ENCODE data around the gene C9orf153. TPM values are rescaled to one million over a fixed set of nuclear protein-coding genes. Genes with fewer than 3 reads are reported as not detected.
A peak's percentile ranks its signal among the peaks of the same experiment; 100 is the strongest.
"Not testable (repeated sequence)": the region's sequence is repeated elsewhere in the genome, so short reads cannot be mapped to it uniquely, and the experiment has no call there.

Gene C9orf153
- total RNA-seq (2014; rRNA removed; shearing (Covaris generic)), result not detected in 2 replicates

DNA sequence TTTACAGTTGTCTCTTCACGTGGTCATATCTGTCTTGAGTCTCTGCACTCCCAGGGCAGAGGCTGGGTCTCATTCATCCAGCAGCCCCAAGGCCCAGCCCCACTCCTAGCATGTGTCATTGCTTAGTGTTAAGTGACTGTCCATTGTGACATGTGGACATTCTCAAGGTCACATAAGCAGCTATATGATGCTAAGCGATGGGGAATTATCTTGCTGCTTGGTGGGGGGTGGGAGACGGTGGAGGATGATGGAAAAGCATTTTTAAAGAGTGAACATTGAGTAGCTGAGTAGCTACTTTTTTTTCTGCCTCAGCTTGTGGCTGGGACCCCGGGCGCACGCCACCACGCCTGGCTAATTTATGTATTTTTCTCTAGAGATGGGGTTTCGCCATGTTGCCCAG is at the start of gene C9orf153:
Gene C9orf153, minus strand, starts transcription at position 101 of the 400 bp plus-strand sequence. CDS start 30,054 bp downstream, outside the sequence.
- no peak for DNase-seq (ENCODE audit: low read depth)

DNA sequence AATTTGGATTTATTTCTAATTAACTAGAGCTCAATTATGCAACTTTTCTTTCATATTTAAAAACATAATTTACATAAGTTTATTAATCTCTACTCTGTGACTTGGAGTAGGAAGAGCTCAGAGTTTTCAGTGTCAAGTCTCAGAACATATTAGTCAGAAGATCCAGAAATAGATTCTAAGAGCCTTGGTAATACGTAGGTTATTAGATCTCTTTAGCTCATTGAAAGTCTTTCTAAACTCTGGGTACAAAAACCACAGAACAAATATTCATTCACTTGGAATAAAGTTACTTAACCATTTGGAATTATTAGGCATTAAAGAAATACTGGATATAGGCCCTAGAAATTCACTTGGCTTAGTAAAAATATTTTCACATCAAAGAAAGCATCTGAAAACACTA is 49.2 kb upstream of the C9orf153 start:
- no peak for DNase-seq (ENCODE audit: low read depth)

- no peak for DNase-seq (ENCODE audit: low read depth)
These were observed 44.8 kb upstream of the C9orf153 start for GRCh38 chr9:86304236-86304730.

GRCh38 chr9:86303316-86303975 is 44.0 kb upstream of the C9orf153 start:
- peak; percentile 35 for DNase-seq (ENCODE audit: low read depth)

DNA sequence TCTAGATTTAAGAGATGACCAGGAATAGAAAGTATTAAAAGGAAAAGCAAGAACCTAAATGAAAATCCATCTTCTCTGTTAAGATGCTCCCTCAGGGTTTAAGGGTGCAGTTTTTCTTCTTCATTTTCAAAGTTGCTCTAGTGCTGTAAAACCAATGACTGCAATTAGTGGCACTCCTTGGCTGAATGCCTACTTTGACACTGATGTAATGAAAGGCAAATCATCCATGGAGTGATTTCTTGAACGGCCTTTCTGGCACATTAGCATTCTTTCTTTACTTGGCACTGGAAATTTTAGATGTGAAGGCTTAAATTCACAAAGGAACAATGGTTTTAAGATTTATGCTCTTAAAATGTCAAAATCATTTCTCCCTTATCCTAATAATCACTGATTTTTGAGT is 42.2 kb upstream of the C9orf153 start:
- DNase-seq (ENCODE audit: low read depth), result no peak

DNA sequence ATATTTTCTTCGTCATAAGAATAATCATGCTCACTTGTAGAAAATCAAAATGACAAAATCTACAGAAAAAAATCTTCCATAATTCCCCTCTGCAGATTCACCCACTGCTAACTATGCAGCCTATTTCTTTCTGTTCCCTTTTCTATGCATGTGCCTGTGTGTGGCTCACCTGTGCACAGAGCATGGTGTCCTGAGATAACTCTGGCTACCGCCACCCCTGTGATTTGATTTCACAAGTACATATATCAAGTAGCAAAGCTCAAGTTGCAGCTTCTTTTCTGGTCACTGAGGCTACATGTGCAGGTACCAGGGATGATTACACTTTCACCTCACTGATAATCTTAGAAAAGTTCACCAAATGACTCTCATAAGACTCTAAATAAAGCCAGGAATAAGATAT is 41.2 kb upstream of the C9orf153 start:
- DNase-seq (ENCODE audit: low read depth), result no peak

DNA sequence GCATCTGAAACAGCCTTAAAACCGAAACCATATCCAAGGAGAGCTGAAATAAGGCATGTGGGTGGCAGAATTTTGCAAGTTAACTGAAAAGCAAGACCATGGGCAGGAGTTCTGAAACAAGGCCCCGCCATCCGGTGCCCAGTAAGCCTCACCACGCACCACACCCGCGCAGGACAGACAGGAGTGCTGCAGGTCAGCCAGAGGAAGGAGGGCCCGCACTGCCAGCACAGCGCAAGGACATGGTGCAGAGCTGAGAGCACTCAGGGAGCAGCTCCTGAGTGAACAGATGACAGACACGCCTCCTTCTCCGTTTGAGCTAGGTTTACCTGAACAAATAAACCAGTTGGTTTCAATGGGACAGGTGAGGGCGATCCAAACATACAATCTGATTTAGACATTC is 39.4 kb upstream of the C9orf153 start:
- no peak for DNase-seq (ENCODE audit: low read depth)

GRCh38 chr9:86290341-86290740 is 30.9 kb upstream of the C9orf153 start:
- DNase-seq (ENCODE audit: low read depth), result not testable (repeated sequence)

- no peak for DNase-seq (ENCODE audit: low read depth)
These were observed 29.2 kb upstream of the C9orf153 start for GRCh38 chr9:86288499-86289198.

GRCh38 chr9:86287013-86287412 is 27.6 kb upstream of the C9orf153 start:
- DNase-seq (ENCODE audit: low read depth), result peak; percentile 31

- DNase-seq (ENCODE audit: low read depth), result no peak
These were observed 26.8 kb upstream of the C9orf153 start for GRCh38 chr9:86286278-86286677.

GRCh38 chr9:86285261-86285660 is 25.8 kb upstream of the C9orf153 start:
- no peak for DNase-seq (ENCODE audit: low read depth)

DNA sequence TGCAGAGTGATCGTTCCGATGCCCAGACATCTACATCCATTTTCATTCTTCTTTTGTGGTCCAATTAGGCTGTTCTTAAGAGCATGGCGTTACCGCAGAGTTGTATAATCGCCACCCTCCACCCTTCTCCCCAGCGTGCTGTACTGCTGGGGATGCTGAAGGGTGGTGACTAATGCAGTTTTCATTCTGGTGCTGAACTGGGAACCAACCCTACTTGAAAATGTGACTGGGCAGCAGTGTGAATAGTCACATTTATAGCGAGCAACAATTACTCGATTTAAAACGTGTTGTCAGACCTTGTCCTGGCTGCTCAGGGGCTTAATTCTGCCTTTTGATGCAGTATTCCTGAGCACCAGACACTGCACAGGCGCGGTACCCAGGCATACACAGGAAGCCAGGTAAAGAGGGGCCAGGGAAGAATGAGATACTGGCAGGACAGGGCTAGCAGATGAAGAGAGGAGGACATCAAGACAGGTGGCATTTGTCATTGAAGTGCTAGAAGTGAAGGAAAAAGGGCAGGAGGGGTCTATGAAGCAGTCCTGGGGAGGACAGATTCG is 23.6 kb upstream of the C9orf153 start:
- DNase-seq (ENCODE audit: low read depth), result peak; percentile 91

- DNase-seq (ENCODE audit: low read depth), result peak; percentile 94
These were observed 22.9 kb upstream of the C9orf153 start, which contains the start of gene ISCA1 for GRCh38 chr9:86282077-86282978. ISCA1 (minus strand) TSS chr9:86282538; CDS start chr9:86282458, 80 bp downstream.

DNA sequence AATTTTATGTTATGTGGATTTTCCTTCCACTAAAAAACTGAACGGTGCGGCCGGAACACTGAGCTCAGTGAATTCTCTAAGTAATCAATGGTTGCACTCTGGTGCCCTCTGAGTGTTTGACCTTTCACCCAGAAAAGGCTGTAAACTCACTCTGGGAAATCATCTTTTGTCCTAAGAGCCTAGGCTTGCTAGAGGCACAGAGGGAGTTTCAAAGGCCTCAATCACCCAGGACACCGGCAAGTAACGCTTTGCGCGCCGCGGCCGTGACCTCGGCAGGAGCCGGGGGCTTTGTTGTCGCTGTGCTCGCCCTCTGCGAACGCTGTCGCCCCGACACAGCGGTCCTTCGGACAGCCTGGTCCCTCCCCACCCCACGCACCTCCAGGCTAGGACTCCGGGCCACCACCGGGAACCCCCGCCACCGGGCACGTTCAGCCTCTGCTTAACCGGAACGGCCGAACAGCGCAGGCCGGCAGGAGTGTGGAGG is 22.2 kb upstream of the C9orf153 start:
- peak; percentile 32 for DNase-seq (ENCODE audit: low read depth)

- DNase-seq (ENCODE audit: low read depth), result no peak
These were observed 21.1 kb upstream of the C9orf153 start for GRCh38 chr9:86280580-86280979.

DNA sequence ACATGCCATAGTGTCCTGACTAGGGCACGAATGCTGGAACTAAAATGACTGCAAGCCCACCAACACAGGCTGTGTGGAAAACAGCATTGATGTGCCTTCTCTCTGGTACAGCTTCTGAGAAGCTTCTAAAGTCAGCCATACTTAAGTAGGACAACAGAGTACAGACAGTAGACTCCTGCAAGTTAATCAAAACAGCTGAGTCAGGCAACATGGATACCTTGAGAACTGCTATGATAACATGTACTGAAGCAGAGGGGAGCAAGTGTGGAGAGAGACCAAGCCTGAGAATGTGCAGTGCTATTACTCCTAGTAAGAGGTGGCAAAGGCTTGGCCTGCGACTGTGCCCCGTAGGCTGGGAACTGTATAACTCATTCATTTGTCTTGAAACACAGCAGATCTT is 20.4 kb upstream of the C9orf153 start:
- no peak for DNase-seq (ENCODE audit: low read depth)

GRCh38 chr9:86277072-86277471 is 17.6 kb upstream of the C9orf153 start:
- DNase-seq (ENCODE audit: low read depth), result no peak

- DNase-seq (ENCODE audit: low read depth), result peak; percentile 9
These were observed 16.5 kb upstream of the C9orf153 start for GRCh38 chr9:86275962-86276361.

GRCh38 chr9:86274821-86275643 is 15.6 kb upstream of the C9orf153 start:
- no peak for DNase-seq (ENCODE audit: low read depth)

DNA sequence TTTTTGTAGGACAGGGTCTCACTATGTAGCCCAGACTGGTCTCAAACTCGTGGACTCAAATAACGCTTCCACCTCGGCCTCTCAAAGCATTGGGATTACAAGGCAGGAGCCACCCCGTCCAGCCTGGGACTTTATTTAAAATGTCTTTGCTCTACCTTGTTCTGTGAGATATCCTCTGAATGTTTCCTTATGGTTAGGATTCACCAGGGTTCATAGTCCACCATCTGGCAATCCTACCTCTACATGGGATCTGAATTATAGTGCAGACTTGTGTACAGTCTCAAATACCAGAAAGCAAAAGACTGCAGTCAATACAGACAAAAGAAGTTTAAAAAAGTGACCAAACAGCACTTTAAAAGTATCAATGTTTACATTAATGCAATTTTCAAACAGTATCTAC is 12.8 kb upstream of the C9orf153 start:
- DNase-seq (ENCODE audit: low read depth), result no peak
